ENCODE results near the gene SPANXD.

DNA sequence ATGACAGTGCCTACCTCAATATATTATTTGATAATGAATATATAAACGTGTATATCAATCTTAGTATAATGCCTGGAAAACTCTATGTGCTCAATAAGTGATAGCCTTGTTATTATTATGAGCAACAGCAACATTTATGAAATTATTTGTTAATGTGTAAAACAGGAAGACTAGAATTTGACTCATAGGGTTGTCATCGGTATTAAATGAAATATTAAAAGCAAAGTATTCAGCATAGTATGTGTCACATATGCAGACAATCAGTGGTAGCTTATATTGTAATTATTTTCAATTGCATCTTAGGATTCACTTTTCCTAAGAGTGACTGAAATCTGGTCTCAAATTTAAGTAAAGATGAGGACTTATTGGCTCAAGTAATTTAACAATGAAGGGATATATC, 24.6 kb downstream of the SPANXD start:
- TF ChIP-seq, protein P1, sequence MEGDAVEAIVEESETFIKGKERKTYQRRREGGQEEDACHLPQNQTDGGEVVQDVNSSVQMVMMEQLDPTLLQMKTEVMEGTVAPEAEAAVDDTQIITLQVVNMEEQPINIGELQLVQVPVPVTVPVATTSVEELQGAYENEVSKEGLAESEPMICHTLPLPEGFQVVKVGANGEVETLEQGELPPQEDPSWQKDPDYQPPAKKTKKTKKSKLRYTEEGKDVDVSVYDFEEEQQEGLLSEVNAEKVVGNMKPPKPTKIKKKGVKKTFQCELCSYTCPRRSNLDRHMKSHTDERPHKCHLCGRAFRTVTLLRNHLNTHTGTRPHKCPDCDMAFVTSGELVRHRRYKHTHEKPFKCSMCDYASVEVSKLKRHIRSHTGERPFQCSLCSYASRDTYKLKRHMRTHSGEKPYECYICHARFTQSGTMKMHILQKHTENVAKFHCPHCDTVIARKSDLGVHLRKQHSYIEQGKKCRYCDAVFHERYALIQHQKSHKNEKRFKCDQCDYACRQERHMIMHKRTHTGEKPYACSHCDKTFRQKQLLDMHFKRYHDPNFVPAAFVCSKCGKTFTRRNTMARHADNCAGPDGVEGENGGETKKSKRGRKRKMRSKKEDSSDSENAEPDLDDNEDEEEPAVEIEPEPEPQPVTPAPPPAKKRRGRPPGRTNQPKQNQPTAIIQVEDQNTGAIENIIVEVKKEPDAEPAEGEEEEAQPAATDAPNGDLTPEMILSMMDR (IDR thresholded peaks at IDR 0.05), result no peak
- no peak for TF ChIP-seq POLR2AphosphoS5 (IDR thresholded peaks at IDR 0.05; ENCODE audit: insufficient read depth in 1 of 2, low read depth in 1 of 2)
- no peak for TF ChIP-seq POLR2A (IDR thresholded peaks at IDR 0.05)

All from vagina (tissue), 2 donors.